Measurements from ENCODE around the gene EEF2K.
A peak's percentile ranks its signal among the peaks of the same experiment; 100 is the strongest.
"Not testable (repeated sequence)": the region's sequence is repeated elsewhere in the genome, so short reads cannot be mapped to it uniquely, and the experiment has no call there.

EEF2K gene

DNA sequence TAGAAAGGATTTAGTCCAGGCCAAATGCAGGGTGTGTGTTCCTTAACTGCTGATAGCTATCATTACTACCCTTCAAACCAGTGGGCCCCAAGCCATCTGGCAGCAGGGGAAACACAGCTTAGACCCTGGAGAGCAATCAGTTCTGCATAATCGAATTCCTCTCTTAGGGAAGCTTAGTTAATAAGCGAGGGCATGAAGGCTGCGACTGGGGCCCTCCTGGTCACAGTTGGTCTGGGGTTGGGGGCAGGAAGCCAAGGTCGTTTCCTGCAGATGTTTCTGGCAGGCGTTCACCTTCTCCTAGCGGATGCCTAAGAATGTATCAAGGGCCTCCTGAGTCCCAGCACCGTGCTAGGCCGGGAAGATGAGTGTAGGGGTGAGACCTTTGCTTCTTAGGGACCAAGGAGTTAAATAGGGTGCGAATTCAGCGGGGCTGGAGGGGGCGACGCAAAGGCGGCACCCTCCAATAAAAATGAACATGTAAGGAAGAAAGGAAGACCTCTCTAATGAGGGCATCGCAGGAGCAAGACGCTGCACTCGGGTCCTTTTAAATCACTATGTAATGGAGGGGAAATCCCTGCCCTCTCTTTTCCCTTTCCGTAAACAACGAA is 16.5 kb upstream of the EEF2K start:
- peak in 8 of 58 donors; percentile 2 to 35 (median 16) for DNase-seq

DNA sequence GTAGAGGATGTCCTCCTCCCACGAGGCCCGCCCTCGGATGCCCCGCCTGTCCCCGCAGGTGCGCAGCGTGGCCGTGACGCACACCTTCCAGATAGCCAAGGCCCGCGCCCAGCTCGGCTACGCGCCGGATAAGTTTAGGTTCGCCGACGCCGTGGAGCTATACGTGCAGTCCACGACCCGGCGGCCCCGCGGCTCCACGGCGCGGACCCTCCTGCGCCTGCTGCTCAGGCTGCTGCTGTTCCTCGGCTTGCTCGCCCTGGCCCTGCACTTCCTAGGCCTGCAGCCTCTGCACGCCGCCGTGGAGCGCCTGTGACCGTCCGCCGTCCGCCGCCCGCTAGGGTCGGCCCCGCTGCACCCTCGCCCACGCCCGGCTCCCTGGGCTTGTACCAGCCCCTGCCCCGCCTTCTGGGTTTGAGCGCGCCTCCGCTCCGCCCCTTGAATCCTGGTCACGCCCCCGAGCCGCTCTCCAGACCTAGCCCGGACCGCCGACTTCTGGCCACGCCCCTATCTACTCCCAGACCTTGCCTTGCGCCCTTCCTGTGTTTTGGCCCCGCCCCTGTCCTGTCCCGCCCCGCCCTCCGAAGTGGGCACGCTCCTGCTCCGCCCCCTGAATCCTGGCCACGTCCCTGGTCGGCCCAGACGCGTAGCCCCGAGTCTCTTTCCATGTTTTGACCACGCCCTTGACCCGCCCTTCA is 15.8 kb upstream of the EEF2K start:
- DNase-seq, result peak in 28 of 58 donors; percentile 36 to 100 (median 100)

DNA sequence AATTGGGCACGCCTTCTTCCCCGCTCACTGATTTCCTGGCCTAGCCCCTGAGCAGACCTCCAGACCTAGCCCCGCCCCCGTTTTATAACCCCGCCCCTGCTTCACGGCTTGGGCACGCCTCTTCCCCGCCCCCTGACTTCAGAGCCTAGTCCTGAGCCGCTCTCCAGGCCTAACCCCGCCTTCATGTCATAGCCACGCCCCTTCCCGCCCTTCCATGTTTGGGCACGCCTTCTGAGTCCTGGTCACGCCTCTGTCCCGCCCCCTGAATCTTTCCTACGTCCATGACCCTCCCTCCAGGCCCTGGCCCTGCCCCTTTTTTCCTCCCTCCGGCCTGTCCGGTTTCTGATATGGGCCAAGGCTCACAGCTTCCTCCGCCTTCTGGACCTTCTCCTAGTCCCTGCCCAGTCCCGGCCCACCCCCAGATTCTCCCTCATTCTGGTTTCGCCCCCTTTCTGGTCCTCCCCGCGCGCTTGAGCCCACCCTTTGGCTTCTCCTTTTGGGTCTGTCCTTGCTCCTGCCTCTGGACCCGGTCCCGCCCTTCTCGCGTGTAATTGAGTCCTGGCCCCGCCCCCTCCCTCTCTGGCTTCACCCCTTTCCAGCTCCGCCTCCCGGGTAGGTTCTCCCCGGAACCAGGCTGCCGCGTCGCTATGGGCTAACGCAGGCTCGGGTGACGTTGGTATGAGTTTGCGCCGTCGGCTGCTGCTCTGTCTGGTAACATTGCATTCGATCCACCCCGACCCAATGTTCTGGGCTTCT is 15.1 kb upstream of the EEF2K start:
- peak; percentile 92 to 100 (median 100) for DNase-seq

DNA sequence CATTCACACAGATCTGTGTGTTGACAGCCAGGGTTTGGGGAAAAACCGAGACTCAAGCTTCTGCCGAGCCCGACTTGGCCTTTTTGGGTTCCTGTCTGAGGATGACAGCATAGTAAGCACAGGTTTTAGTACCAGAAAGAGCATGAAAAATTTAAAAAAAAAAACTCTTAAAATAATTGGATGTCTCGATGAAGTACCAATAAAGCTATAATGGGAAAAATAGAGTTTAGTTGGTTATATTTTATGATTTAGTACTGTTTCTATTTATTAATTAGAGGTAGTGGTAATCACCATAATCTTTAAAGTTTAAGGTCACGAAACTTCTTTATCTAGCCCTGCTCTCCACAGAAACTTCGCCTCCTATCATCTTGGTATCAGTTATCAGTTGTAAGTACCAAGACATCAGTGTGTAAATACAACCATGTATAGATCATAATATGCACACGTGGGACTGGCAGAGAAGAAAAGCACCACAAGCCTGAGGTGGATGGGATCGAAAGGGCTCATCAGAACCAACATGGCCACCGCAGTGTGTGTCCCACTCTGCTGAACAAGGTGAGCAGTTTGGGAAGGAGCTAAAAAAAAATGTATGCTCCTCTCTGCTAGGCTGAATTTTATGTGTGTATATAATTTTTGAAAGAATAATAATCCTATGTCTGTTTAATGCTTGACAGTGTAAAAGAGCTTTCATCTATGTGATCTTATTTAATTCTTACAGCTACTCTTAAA is 14.4 kb upstream of the EEF2K start:
- DNase-seq, result peak in 5 of 58 donors; percentile 5 to 18 (median 16)

DNA sequence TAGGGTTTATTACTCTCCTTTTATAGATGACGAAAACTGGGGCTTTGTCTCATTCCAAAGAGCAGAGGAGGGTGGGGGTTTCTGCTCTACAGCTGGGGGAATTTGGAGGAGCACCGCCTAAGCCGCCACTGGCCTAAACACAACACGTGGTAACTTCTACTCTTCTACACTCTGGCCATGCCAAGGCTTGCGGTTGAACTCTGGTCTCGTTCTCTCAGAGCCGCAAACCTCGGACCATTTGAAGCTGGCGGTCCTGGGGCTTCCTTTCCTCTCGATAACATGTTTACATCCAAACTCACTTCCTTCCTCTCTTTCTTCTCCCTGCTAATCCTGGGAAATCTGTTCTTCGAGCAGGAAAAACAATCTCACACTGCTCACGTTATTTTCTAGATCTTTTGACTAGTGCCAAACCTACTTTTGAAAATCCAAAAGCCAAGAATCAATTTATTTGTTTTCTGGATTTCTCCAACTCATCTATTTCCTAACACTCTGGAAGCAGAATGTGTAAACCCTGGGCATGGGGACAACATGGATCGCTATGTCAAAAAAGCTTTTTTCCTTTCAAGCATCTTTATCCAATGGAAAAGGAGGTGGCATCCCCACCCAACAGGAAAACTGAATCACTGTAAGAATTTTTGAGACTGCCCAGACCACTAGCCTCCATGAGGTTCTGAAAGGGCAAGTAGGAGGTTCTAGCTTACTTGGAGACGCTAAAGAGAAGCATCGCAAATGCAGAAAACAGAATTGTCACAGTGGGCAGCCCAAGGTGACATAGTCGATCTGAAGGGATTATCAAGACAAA is 13.6 kb upstream of the EEF2K start:
- peak in 49 of 58 donors; percentile 3 to 66 (median 35) for DNase-seq

DNA sequence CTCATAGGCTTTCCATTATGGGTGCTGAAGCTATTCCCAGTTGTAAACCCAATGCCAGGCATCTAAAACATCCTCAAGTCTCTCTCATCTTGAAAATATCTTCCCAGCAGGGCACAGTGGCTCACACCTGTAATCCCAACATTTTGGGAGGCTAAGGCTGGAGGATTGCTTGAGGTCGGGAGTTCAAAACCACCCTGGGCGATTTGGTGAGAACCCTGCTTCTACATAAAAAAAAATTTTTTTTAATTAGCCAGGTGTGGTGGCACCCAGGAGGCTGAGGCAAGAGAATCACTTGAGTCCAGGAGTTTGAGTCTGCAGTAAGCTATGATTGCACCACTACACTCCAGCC is 13.0 kb upstream of the EEF2K start:
- DNase-seq, result no peak

DNA sequence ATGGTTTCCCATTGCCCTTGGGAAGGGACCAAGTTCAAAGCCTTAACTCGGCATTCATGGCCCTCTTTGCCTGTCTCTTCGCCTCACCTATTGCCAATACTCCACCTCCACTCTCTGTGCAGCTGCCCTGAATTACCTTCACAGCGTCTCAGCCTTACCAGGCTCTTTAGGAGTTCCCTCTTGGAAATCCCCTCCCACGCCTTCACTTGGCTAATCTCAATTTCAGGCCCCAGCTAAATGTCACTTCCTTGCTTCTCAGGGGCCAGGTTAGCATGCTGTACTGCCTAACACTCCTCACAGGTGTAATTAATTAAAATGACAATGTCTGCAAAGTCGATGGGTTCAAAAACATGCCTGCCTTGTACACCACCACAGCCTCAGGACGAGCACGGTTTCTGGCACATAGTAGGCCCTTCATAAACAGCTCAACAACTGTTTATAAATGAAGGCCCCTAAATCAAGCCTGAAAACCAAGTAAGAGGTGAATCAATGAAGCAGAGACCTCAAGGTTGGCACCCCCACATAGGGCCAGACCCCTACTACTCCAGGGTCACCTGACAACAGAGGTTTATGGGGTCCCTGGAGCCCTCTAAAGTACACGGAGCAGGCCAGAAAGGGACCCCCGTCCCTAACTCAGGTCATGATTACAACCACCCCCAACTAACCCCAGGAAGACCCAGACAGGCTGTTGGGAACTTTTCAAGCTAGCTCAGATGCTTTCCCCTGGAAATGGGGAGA is 11.2 kb upstream of the EEF2K start:
- peak in 1 of 58 donors; percentile 22 for DNase-seq

DNA sequence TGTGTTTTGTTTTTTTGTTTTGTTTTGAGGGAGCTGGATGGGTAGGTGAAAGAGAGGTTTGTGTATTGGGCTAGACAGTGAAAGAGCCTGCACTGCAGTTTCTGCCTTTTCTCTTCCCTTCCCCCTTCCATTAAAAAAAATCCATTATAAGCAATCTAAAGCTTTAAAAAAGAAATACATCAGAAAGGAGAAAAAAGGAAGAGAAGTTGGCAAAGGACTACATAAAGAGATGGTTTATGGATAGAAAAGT is 10.7 kb upstream of the EEF2K start:
- DNase-seq, result no peak

DNA sequence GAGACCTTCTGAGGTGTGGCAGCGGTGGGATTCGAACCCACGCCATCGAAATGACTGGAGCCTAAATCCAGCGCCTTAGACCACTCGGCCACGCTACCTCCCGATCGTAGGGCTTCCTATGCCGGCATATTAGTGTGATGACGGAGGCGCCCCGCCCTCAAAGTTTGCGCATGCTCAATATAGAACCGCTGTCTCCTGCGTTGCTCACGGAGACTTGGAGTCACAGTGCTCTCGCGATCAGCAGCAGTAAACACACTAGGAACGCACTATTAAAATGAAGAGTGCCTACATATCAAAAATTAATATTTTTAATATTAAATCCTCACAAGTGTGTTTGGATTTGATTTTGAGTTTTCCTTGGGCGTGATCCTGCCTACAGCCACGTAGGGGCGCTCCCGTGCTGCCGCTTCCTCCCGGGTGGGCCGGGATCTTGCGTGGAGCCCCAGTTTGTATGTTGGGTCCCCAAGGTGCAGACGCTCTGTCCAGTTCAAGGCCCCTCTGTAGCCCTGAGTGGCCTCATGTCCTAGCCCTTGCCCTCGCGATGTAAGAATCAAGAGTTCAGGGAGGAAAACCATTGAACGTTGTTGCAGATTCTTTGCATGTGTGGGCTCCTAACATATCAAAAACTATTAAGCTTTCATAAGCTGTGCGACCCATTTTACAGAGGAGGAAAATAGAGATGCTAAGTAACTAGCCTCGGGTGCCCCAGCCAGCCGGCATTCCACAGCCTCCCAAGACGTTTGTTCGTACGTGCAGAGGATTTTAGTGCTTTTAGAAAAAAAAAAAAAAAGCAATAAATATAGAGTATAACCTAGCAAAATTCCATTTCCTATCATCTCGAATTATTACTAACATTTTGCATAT is 10.2 kb upstream of the EEF2K start:
- peak; percentile 56 to 93 (median 86) for DNase-seq

DNA sequence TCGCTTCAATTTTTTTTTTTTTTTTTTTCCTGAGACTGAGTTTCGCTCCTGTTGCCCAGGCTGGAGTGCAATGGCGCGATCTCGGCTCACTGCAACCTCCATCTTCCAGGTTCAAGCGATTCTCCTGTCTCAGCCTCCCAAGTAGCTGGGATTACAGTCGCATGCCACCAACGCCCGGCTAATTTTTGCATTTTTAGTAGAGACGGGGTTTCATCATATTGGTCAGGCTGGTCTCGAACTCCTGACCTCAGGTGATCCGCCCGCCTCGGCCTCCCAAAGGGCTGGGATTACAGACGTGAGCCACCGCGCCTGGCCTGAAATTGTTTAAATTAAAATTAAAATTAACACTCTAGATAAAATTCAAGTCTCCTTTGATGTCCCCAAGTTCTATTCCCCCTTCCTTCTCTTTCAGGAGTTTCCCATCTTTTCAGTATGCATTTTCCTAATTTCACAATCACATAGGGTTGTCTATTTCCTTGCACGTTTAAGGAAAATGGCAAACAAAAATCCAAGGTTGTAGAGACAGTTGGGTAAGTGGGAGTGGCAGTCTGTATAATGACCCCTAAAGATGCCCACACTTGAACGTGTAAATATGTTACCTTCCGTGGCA is 9.4 kb upstream of the EEF2K start:
- DNase-seq, result not testable (repeated sequence)

DNA sequence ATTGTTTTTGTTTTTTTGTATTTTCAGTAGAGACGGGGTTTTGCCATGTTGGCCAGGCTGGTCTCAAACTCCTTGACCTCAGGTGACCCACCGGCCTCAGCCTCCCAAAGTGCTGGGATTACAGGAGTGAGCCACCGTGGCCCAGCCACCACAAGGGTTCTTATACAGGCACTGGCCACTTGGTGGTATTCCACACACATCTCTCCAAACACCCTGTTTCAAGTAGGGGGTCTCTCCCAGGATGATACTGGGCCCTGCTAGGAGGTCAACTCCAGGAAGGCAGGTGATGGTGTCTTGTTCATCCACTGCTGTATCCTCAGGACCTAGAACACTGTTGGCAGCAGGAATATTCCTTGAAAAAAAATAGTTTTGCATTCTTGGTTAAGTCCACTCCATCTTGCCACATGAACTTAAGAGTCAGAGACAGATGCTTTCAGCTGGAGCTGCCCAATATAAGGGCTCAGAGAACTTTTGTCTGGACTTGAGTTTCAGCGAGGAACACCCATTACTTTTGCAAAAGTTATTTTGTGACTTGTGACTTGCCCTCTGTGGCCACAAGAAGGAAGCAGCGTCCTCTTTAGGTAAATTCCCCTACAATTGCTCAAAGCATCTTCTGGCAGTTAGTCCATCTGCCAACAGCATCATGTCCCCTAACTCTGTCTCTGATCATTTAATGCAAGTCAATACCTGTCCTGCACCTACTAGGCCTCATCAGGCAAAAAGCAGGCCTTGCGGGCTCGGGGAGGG is 7.4 kb upstream of the EEF2K start:
- DNase-seq, result no peak

DNA sequence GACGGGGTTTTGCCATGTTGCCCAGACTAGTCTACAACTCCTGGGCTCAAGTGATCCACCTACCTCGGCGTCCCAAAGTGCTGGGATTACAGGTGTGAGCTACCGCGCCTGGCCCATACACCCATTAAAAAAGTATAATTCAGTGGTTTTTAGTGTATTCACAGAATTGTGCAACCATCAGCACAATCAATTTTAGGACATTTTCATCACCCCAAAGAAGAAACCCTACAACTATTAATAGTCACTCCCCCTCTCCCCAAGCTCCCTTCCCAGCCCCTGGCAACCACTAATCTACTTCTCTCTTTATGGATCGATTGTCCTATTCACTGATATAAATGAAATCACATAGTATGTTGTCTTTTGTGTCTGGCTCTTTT is 3.8 kb upstream of the EEF2K start:
- DNase-seq, result no peak

DNA sequence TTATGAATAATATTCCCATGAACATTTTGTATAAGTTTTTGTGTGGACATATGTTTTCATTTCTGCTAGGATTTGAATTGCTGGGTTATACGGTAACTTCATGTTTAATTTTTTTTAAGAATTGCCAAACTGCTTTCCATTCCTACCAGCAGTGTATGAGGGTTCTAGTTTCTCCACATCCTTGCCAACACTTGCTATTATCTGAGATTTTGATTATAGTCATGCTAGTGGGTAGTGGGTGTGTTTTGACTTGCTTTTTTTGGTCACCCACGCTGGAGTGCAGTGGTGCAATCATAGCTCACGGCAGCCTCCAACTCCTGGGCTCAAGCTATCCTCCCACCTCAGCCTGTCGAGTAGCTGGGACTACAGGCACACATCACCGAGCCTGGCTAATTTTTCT is 3.0 kb upstream of the EEF2K start:
- DNase-seq, result no peak

DNA sequence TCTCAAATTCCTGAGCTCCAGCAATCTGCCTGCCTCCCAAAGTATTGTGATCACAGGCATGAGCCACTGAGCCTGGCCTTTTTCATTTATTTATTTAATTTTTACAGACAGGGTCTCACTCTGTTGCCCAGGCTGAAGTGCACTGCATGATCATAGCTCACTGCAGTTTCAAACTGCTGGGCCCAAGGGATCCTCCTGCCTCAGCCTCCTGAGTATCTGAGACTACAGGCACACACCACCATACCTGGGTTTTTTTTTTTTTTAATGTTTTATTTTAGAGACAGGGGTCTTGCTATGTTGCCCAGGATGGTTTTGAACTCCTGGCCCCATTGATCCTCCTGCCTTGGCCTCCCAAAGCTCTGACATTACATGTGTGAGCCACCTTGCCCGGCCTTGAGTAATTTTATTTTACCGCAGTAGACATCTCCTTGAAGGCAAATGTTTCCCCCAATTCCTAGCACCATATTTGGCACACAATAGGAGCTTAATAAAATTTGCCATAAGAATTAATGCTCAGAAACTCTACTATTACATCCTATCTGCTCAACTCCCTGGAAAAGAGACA is 1.9 kb upstream of the EEF2K start:
- no peak for DNase-seq

DNA sequence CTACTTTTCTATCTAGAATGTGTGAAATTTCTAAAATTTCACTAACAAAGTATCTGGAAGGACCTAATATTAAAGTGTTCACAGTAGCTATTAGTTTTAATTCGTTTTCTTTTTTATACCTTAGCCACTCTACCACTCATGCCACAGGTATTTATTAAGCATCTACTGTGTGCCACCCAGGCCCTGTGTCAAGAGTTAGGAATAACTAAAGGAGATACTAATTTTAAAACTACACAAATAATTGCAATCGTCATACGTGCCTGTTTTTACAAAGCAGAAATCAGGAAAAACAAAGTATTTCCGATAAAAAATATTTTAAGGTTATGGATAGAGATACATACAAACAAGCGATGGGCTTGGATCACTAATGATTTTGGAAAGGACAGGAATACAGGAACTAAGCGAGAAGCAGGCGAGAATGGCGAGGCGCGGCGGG is 483 bp upstream of the EEF2K start:
- no peak for DNase-seq

DNA sequence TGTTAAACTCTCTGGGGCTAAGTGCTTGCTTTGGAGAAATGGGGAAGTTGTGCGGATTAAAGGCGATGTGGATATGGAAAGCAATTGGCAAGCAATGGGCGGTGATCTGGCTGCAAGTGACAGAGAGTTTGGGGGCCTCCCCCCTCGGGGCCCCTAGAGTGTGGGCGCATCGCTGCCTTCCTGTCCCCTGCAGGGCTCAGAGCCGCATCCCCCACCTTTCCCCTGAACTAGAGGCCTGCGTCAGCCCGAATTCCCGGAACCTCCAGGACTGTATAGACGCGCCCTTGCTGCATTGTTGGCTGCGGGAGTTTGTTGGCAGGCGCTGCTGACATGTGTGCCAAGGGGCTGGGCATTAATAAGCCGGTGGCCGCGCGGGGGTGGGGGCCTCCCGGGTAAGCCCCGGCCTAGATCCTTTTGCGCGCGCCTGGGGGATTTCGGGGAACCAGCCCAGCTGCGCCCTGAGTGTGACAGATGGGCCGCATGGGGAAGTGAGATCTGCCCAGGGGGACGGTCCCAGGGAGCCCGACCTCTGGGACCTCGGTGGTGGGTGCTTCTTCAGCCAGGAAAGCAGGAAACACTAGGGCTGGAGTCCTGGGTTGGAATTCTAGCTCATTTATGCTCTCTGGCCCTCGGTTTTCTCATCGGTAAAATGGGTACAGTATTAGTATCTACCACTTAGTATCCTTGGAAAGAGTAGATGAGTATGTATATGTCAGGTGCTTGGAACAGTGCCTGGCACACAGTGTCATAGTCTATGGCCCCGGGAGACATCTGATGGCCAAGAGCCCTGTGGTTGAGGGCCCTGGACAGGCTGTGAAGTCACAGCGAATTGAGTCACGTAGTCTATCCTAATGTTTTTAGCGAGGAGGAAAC is 1.0 kb downstream of the EEF2K start:
- DNase-seq, result peak in 54 of 58 donors; percentile 25 to 88 (median 60)

All from anterior cingulate cortex (tissue), 58 donors.